Measurements from ENCODE around the gene ACKR3. TPM values are rescaled to one million over a fixed set of nuclear protein-coding genes. Genes with fewer than 3 reads are reported as not detected.

ACKR3 gene
- total RNA-seq, 2 donors from 2014 or later = 3.5 to 10.1 TPM

DNA sequence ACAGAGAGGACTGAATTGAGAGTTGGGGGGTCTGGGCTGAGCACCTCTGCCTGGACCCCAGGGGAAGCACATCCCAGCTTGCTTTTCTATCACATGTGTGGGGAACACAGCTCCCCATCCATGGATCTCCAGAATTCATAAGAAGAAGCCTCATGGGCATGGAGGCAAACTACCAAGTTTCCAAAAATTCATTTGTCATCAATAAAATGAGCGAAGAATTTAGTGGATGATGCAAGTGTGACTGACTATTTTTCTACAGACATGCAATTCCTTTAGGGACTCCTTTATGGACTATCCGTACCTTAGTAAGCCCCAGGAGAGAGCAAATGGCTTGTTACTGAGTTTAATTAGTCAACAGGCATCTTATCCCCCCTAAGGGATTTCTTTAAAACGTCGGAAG is 33.1 kb downstream of the ACKR3 start:
- Histone ChIP-seq H3K9me3 (no peaks in the 10 kb centered on the region), H3K27me3 (no peaks in the 10 kb centered on the region), H3K27ac (no peak overlapping the region), H3K4me3 (no peak overlapping the region), H3K36me3 (no peaks in the 10 kb centered on the region), H3K4me1 (no peaks in the 10 kb centered on the region), H3K9ac (ENCODE audit: low read depth in 2 of 2, low read length in 2 of 2) (no peak overlapping the region)
- intact Hi-C loops (cut with DNase I) = no loop called here
- TF ChIP-seq, protein P1, sequence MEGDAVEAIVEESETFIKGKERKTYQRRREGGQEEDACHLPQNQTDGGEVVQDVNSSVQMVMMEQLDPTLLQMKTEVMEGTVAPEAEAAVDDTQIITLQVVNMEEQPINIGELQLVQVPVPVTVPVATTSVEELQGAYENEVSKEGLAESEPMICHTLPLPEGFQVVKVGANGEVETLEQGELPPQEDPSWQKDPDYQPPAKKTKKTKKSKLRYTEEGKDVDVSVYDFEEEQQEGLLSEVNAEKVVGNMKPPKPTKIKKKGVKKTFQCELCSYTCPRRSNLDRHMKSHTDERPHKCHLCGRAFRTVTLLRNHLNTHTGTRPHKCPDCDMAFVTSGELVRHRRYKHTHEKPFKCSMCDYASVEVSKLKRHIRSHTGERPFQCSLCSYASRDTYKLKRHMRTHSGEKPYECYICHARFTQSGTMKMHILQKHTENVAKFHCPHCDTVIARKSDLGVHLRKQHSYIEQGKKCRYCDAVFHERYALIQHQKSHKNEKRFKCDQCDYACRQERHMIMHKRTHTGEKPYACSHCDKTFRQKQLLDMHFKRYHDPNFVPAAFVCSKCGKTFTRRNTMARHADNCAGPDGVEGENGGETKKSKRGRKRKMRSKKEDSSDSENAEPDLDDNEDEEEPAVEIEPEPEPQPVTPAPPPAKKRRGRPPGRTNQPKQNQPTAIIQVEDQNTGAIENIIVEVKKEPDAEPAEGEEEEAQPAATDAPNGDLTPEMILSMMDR (IDR thresholded peaks at IDR 0.05) = no peak
- DNase-seq = no peak

DNA sequence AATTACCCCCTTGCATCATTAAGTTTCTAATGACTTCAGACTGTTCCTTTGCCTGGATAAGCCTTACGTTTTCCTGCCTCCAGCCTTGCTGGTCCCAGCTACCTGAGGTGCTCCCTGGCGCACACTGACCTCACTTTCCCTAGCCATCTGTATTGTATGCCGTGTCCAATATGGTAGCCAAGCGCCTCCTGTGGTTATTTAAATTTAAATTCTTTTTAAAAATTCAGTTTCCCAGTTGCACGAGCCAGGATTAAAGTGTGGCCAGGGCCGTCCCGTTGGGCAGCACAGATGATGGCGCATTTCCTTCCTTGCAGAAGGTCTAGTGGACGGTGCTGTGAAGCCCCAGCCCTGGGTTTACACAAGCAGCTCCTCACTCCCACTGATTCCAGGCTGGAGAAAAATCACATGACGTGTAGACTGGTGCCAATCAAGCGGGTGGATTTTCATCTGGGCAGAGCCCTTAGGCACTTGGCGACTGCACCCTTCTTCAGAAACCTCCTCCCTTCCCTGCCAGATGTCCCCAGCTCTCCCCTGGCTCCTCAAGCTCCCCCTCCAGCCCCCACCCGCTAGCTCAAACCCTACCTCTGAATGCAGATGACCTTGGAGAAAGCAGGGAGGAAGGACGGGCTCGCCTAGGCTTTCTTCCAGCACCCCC is 33.9 kb downstream of the ACKR3 start:
- Histone ChIP-seq H3K4me1 (no peaks in the 10 kb centered on the region), H3K9ac (ENCODE audit: low read depth in 2 of 2, low read length in 2 of 2) (no peak overlapping the region), H3K27me3 (no peaks in the 10 kb centered on the region), H3K4me3 (no peak overlapping the region), H3K27ac (no peak overlapping the region), H3K36me3 (no peaks in the 10 kb centered on the region), H3K9me3 (no peaks in the 10 kb centered on the region)
- intact Hi-C loops (cut with DNase I) = no loop called here
- TF ChIP-seq, protein P1 (IDR thresholded peaks at IDR 0.05) = no peak
- no peak for DNase-seq

DNA sequence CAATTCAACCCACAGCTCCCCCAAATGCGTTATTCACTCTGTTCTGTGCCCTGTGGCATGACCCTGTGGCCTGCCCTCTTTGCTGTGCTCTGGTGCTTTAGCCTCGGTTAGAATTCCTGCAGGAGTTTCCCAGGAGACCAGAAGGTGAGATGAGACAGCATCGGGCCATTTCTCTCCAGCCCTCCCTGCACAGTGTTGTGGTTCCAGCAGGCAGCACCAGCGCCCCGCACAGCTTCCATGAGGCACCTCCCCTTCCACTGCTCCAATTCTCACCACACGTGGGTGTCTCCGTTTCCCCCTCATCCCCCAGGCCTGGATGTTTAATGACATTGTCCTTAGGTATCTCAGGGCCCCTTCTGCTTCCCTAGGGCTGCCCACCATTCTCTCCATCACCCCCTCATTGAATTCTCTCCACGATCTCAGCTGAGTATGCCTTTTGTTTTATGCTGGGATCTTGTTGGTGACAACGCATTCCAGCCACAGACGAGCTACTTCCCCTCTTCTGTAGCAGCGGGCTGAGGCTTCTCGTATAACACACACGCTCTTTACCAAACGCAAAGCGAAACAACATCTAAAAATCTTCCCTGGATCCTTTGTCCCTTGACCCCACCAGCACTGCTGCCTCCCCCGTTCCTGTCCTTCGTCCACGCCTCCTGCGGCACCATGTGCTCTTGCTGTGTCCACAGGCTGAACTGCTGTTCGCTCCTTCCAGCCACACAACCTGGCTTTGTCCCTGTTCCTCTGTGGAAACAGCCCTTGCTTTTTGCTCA is 35.1 kb downstream of the ACKR3 start:
- H3K27ac ChIP-seq = no peak overlapping the region
- H3K9ac ChIP-seq (ENCODE audit: low read depth in 2 of 2, low read length in 2 of 2) = no peak overlapping the region
- intact Hi-C loops (cut with DNase I) = no loop called here
- TF ChIP-seq, protein P1 (IDR thresholded peaks at IDR 0.05) = no peak
- H3K4me3 ChIP-seq = no peak overlapping the region
- DNase-seq = no peak
- H3K36me3 ChIP-seq = no peaks in the 10 kb centered on the region
- no peaks in the 10 kb centered on the region for H3K27me3 ChIP-seq
- H3K9me3 ChIP-seq = no peaks in the 10 kb centered on the region
- no peaks in the 10 kb centered on the region for H3K4me1 ChIP-seq

DNA sequence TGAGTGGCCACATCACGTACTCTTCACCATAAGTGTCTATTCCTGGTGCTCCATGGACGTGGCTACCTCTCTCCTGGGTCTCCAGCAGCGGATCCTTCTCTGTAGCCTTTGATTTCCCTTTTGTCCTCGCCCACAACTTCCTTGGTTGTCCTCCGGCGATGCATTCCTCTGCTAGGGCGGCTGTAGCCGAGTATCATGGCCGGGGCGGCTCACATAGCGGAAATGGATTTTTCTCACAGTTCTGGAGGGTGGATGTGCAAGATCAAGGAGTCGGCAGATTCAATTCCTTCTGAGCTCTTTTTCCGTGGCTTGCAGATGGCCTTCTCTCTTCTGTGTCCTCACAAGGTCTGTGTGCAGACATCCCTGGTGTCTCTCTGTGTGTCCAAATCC is 35.7 kb downstream of the ACKR3 start:
- H3K9ac ChIP-seq (ENCODE audit: low read depth in 2 of 2, low read length in 2 of 2) = no peak overlapping the region
- TF ChIP-seq, protein P1 (IDR thresholded peaks at IDR 0.05) = no peak

DNA sequence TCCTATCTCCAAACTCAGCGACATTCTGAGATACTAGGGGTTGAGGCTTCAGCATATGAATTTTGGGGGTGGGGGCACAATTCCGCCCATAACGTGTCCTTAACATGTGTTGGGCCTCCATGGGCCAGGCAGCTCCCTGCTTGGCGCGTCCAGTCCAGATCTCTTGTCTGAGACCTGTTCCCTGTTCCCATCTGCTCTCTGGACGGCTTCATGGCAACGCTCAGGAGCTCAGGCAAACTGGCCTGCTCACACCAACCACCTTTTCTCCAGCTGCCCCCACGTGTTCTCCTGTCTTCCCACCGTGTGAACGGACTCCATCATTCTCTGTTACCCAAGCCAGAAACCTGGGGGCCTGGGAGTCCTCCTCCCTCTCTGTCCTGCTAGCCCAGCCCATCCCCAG is 36.4 kb downstream of the ACKR3 start:
- intact Hi-C loops (cut with DNase I) = no loop called here
- Histone ChIP-seq H3K9ac (ENCODE audit: low read depth in 2 of 2, low read length in 2 of 2) (no peak overlapping the region), H3K9me3 (no peaks in the 10 kb centered on the region), H3K4me3 (no peak overlapping the region), H3K4me1 (no peaks in the 10 kb centered on the region), H3K27ac (no peak overlapping the region), H3K36me3 (no peaks in the 10 kb centered on the region), H3K27me3 (no peaks in the 10 kb centered on the region)
- DNase-seq = no peak
- TF ChIP-seq, protein P1 (IDR thresholded peaks at IDR 0.05) = no peak

More for the DNA sequence above, 35.7 kb downstream of the ACKR3 start:
- Histone ChIP-seq H3K4me3 (no peak overlapping the region), H3K9me3 (no peaks in the 10 kb centered on the region), H3K4me1 (no peaks in the 10 kb centered on the region), H3K27me3 (no peaks in the 10 kb centered on the region), H3K27ac (no peak overlapping the region), H3K36me3 (no peaks in the 10 kb centered on the region)
- no peak for DNase-seq
- intact Hi-C loops (cut with DNase I) = no loop called here

All from colonic mucosa (tissue), 4 donors.